Measurements from ENCODE around the gene PGM3.
A peak's percentile ranks its signal among the peaks of the same experiment; 100 is the strongest.

PGM3 gene

DNA sequence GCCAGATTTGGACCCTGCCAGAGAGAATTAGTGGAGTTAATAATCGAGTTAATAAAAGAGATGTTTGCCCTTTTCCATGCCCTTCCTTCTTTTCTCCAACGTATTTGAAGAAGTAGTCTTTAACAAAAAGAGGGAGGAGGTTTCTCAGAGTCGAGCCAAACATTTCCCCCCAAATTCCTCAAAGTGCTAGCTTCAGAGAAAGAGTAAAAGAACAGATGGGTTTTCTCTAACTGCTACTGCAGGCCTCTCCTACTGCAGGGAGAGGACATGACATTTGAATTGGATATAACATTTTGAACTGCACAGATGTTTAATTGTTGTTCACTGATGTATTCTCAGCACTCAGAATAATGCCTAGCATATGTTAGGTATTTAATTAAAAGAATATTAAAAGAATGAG lies 25.6 kb upstream of the PGM3 start:
- DNase-seq (ENCODE audit: low read depth) = no peak
- no peak for TF ChIP-seq CTCF (IDR thresholded peaks at IDR 0.05; ENCODE audit: control insufficient read depth, insufficient read depth, low read depth, low read length, missing control alignments)
- no peak overlapping the region for H3K4me3 ChIP-seq (ENCODE audit: control insufficient read depth, low read depth, low read length)

DNA sequence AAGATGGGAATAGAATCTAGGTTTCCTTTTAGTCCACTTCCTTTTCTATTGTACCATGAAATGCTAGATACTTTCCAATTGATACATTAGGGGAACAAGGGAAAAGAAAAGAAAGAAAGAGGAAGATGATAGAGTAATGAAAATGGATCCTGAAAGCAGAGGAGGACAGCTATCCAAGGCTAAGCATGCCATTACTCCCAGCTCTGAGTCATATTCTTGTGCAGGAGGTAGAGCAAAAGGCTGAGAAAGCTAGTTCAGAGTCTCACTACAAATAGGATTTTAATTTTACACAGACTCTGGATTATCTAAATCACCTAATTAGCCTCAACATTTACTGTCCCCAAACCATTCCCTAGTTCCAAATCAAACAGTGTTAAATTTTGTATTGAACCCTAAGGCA lies 23.7 kb upstream of the PGM3 start:
- DNase-seq (ENCODE audit: low read depth) = no peak
- H3K4me3 ChIP-seq (ENCODE audit: control insufficient read depth, low read depth, low read length) = no peak overlapping the region
- TF ChIP-seq CTCF (IDR thresholded peaks at IDR 0.05; ENCODE audit: control insufficient read depth, insufficient read depth, low read depth, low read length, missing control alignments) = no peak

GRCh38 chr6:83215131-83216047 lies 22.3 kb upstream of the PGM3 start:
- DNase-seq (ENCODE audit: low read depth) = peak; percentile 50
- no peak overlapping the region for H3K4me3 ChIP-seq (ENCODE audit: control insufficient read depth, low read depth, low read length)
- peak; percentile 93 for TF ChIP-seq CTCF (IDR thresholded peaks at IDR 0.05; ENCODE audit: control insufficient read depth, insufficient read depth, low read depth, low read length, missing control alignments)

DNA sequence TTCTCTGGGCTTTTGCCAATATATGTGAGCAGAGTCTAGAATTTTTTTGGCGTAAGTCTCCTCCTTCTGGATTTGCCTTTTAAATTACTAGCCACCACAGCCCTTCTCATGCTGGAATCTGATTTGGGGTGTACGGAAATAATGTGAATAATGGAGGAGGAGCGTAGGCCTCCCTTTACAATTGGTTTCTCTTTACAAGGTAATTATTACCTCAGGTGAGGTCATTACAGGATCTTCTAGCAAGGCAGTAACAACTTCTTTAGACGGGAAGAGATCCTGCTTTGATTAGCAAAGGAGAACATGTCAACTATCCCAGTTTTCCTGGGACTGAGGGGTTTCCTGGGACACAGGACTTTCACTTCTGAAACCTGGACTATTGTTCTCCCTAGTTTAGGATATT lies 9.0 kb upstream of the PGM3 start:
- no peak for TF ChIP-seq CTCF (IDR thresholded peaks at IDR 0.05; ENCODE audit: control insufficient read depth, insufficient read depth, low read depth, low read length, missing control alignments)
- H3K4me3 ChIP-seq (ENCODE audit: control insufficient read depth, low read depth, low read length) = no peak overlapping the region
- no peak for DNase-seq (ENCODE audit: low read depth)

GRCh38 chr6:83199863-83200225 lies 6.8 kb upstream of the PGM3 start:
- DNase-seq (ENCODE audit: low read depth) = no peak
- TF ChIP-seq CTCF (IDR thresholded peaks at IDR 0.05; ENCODE audit: control insufficient read depth, insufficient read depth, low read depth, low read length, missing control alignments) = no peak
- no peak overlapping the region for H3K4me3 ChIP-seq (ENCODE audit: control insufficient read depth, low read depth, low read length)

DNA sequence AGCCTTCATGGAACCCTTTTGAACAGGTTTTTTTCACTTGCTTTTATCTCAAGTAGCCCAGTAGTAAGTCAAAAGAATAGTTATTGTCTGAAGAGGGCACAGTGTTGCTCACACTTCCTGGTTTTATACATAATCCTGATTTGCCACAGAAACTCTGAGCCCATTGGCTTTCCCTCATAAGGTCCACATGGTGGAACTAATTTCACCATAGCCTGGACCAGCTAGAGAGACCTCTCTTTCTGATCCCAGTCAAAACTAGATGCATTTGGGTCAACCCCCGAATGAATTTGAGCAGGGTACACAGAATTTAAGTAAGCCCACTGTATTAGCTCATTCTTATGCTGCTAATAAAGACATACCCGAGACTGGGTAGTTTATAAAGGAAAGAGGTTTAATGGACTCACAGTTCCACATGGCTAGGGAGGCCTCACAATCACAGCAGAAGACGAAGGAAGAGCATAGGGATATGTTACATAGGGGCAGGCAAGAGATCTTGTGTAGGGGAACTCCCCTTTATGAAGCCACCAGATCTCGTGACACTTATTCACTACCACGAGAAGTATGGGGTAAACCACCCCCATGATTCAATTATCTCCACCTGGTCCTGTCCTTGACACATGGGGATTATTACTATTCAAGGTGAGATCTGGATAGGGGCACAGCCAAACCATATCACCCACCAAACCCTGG lies 6.3 kb upstream of the PGM3 start:
- H3K4me3 ChIP-seq (ENCODE audit: control insufficient read depth, low read depth, low read length) = no peak overlapping the region
- no peak for TF ChIP-seq CTCF (IDR thresholded peaks at IDR 0.05; ENCODE audit: control insufficient read depth, insufficient read depth, low read depth, low read length, missing control alignments)
- DNase-seq (ENCODE audit: low read depth) = no peak

Measured in AG09309 (cell line).